Measurements from ENCODE around the gene UPF1. TPM values are rescaled to one million over a fixed set of nuclear protein-coding genes. Genes with fewer than 3 reads are reported as not detected.
A peak's percentile ranks its signal among the peaks of the same experiment; 100 is the strongest.

The UPF1 gene
- total RNA-seq, 2 donors from 2014 or later: 38.9 to 59.0 TPM

DNA sequence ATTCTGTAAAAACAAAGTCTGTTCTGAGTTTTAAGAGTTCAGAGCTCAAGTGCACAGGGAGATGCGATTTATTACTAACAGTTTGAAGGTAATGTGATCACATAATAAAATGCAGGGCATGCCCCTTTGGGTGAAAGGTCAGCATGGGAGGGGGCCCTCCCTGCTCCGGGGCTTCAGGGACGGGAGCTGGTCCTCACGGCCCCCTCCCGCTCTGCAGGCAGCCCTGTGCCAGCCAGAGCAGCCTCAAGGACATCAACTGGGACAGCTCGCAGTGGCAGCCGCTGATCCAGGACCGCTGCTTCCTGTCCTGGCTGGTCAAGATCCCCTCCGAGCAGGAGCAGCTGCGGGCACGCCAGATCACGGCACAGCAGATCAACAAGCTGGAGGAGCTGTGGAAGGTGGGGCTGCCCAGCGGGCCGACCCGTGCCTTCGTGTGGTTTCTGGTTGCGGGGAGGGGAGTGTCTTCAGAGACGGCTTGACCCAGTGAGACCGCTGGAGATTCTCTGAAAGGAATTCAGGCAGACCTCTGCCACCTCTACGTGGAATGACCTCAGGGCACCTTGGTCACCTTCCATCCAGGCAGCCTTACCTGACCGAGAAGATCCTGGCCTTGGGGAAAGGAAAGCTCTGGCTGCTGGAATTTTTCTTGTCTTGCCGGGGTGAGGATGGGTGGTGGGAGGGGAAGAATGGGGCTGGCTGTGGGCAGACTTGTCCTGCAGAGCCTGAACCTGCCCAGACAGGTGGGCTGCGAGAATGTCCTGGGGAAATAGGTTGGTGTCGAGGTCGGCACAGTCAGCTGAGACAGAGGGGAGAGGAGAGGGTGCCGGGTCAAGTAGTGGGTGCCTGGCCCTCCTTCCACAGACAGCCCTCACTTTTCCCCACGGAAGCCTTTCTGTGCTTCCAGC, 19.0 kb downstream of the UPF1 start:
- ATAC-seq (no peak), DNase-seq (no peak)
- H3K4me3 ChIP-seq: no peak overlapping the region
- H3K36me3 ChIP-seq (replicated peaks in 1 of 2; ENCODE audit: insufficient read depth in 1 of 2, low read depth in 2 of 2): peaks cover 29 to 34% of the 10 kb centered on the region in 2 donors
- intact Hi-C loops (cut with DNase I): no loop called here
- no peaks in the 10 kb centered on the region for H3K9me3 ChIP-seq
- peak overlapping the region in 1 of 4 donors; percentile 62 for H3K27ac ChIP-seq
- TF ChIP-seq POLR2A (IDR thresholded peaks at IDR 0.05): no peak
- TF ChIP-seq, protein P1, sequence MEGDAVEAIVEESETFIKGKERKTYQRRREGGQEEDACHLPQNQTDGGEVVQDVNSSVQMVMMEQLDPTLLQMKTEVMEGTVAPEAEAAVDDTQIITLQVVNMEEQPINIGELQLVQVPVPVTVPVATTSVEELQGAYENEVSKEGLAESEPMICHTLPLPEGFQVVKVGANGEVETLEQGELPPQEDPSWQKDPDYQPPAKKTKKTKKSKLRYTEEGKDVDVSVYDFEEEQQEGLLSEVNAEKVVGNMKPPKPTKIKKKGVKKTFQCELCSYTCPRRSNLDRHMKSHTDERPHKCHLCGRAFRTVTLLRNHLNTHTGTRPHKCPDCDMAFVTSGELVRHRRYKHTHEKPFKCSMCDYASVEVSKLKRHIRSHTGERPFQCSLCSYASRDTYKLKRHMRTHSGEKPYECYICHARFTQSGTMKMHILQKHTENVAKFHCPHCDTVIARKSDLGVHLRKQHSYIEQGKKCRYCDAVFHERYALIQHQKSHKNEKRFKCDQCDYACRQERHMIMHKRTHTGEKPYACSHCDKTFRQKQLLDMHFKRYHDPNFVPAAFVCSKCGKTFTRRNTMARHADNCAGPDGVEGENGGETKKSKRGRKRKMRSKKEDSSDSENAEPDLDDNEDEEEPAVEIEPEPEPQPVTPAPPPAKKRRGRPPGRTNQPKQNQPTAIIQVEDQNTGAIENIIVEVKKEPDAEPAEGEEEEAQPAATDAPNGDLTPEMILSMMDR (IDR thresholded peaks at IDR 0.05): no peak
- H3K4me1 ChIP-seq: peaks cover 38% of the 10 kb centered on the region
- H3K27me3 ChIP-seq: no peaks in the 10 kb centered on the region
- 81 to 82% methylated on average over 17 to 27 of the region's 27 CpGs for WGBS, 2 donors

DNA sequence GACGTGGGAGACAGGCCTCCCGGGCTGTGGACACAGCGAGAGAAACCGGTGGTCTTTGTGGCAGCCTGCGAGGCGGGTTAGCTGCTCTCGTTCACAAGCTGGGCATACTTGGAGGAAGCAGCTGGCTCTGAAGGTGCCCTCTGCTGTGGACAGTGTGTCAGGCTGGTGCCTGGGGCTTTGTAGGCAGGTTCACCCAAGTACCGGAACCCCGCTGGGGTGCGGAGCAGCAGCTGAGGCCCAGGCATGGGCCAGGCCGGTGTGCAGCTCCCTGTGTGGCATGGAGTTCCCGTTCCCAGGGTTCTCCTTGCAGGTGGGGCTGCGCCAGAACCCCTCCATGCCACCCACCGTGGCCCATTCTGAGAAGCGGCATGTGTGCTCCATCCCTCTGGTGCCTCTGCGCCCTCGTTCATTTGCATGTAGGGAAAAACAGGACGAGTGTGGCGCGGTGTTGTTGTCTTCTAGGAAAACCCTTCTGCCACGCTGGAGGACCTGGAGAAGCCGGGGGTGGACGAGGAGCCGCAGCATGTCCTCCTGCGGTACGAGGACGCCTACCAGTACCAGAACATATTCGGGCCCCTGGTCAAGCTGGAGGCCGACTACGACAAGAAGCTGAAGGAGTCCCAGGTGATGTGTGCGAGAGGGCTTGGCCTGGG, 20.0 kb downstream of the UPF1 start:
- ATAC-seq (no peak), DNase-seq (no peak)
- Histone ChIP-seq H3K27ac (no peak overlapping the region), H3K4me1 (peaks cover 32% of the 10 kb centered on the region), H3K4me3 (no peak overlapping the region), H3K9me3 (no peaks in the 10 kb centered on the region), H3K27me3 (no peaks in the 10 kb centered on the region), H3K36me3 (replicated peaks in 1 of 2; ENCODE audit: insufficient read depth in 1 of 2, low read depth in 2 of 2) (peaks cover 40 to 44% of the 10 kb centered on the region in 2 donors)
- 89 to 94% methylated on average over 25 to 31 of the region's 31 CpGs for WGBS, 2 donors
- intact Hi-C loops (cut with DNase I): no loop called here
- TF ChIP-seq, protein P1 (IDR thresholded peaks at IDR 0.05): no peak
- TF ChIP-seq POLR2A (IDR thresholded peaks at IDR 0.05): no peak

DNA sequence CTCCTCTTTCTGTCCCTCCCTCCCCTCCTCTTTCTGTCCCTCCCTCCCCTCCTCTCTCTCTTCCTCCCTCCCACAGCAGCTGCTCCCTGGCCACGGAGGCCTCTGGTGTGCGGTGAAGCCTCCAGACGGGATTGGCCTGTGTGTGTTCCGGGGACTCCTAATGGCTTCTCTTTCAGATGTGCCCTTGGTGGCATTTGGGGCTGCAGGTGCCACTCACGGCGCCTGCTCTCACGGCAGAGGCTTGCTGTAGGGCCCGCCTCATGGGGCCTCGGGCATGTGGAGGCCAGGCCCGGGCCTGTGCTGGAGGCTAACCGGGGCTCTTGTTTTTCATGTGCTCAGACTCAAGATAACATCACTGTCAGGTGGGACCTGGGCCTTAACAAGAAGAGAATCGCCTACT, 20.9 kb downstream of the UPF1 start:
- intact Hi-C loops (cut with DNase I): no loop called here

DNA sequence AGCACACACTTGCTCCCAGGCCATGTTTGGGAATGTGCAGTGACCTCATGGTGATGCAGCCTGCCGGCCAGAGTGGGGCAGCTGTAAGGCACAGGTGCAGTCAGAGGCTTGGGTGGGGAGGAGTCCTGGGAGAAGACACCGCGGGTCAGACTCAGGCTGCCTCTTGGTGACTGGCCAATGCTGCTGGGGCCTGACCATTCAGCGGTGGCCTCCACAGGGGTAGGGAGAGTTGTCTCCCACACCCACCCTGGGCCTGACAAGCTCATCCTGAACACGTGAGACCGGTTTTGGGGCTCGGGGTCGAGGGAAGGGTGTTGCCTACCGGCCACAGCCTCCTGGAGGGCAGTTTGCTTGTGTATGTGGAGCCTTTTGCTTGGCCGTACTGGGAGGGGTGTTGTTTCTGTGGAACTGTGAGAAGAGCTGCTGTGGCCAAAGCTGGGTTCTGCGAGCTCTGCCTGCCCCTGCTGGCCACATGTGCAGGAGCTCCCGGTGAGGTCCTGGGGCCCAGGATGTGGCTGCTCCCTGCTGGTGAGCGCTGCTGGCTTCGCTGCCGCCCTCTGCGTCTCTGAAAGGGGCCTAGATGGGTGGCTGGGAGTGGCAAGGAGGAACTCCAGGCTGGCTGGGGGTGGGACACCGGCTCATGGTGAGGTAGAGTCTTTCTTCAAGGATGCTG, 22.1 kb downstream of the UPF1 start:
- Histone ChIP-seq H3K4me3 (no peak overlapping the region), H3K9me3 (no peaks in the 10 kb centered on the region), H3K4me1 (peaks cover 13% of the 10 kb centered on the region), H3K27me3 (no peaks in the 10 kb centered on the region), H3K27ac (no peak overlapping the region), H3K36me3 (replicated peaks in 1 of 2; ENCODE audit: insufficient read depth in 1 of 2, low read depth in 2 of 2) (peaks cover 44 to 61% of the 10 kb centered on the region in 2 donors)
- intact Hi-C loops (cut with DNase I): no loop called here
- TF ChIP-seq, protein P1 (IDR thresholded peaks at IDR 0.05): no peak
- no peak for DNase-seq
- 83 to 91% methylated on average over 7 to 11 of the region's 17 CpGs for WGBS, 2 donors
- no peak for ATAC-seq

More for the DNA sequence above, 20.9 kb downstream of the UPF1 start:
- TF ChIP-seq, protein P1 (IDR thresholded peaks at IDR 0.05): no peak
- TF ChIP-seq POLR2A (IDR thresholded peaks at IDR 0.05): no peak
- no peaks in the 10 kb centered on the region for H3K9me3 ChIP-seq
- H3K27ac ChIP-seq: no peak overlapping the region
- WGBS, 2 donors: 84 to 90% methylated on average over 7 to 8 of the region's 12 CpGs
- H3K4me1 ChIP-seq: peaks cover 23% of the 10 kb centered on the region
- DNase-seq: no peak
- peaks cover 44 to 51% of the 10 kb centered on the region in 2 donors for H3K36me3 ChIP-seq (replicated peaks in 1 of 2; ENCODE audit: insufficient read depth in 1 of 2, low read depth in 2 of 2)
- ATAC-seq: no peak
- H3K4me3 ChIP-seq: no peak overlapping the region
- H3K27me3 ChIP-seq: no peaks in the 10 kb centered on the region
